A673 (cell line): ENCODE measurements around the gene GOLGA6L22.
"Not testable (repeated sequence)": the region's sequence is repeated elsewhere in the genome, so short reads cannot be mapped to it uniquely, and the experiment has no call there.

Source experiments
- CTCF ChIP-seq: fragments of 300-800, 200-600 bp; sonication (generic); conservative IDR thresholded peaks from 2 replicates; pipeline ENCODE4 v1.5.1; 2017; ENCODE audit warnings: low read depth, mild to moderate bottlenecking, antibody characterized with exemption, low read length, moderate library complexity, mixed read lengths
- EZH2 ChIP-seq: fragments of 200-600 bp; sonication (generic); IDR thresholded peaks from 2 replicates; pipeline ENCODE4 v1.6.1; 2017; ENCODE audit warnings: borderline replicate concordance, low read depth, mild to moderate bottlenecking, mixed read lengths, antibody characterized with exemption, low read length; ENCODE audit not compliant: poor library complexity, severe bottlenecking

GRCh38 chr15:22420340-22420739, 38.4 kb upstream of the GOLGA6L22 start:
- TF ChIP-seq CTCF, EZH2: not testable (repeated sequence)
